Measurements from ENCODE around the gene IGF1R. TPM values are rescaled to one million over a fixed set of nuclear protein-coding genes. Genes with fewer than 3 reads are reported as not detected.
A peak's percentile ranks its signal among the peaks of the same experiment; 100 is the strongest.

Gene IGF1R
- total and polyA plus RNA-seq, 2 of the 13 experiments (the other 11 are each of a cell fraction or from before 2014, with no cell fraction given) = 15.9 to 18.4 TPM

GRCh38 chr15:98812716-98813446, 164.5 kb downstream of the IGF1R start (continued):
- TF ChIP-seq, protein P1, sequence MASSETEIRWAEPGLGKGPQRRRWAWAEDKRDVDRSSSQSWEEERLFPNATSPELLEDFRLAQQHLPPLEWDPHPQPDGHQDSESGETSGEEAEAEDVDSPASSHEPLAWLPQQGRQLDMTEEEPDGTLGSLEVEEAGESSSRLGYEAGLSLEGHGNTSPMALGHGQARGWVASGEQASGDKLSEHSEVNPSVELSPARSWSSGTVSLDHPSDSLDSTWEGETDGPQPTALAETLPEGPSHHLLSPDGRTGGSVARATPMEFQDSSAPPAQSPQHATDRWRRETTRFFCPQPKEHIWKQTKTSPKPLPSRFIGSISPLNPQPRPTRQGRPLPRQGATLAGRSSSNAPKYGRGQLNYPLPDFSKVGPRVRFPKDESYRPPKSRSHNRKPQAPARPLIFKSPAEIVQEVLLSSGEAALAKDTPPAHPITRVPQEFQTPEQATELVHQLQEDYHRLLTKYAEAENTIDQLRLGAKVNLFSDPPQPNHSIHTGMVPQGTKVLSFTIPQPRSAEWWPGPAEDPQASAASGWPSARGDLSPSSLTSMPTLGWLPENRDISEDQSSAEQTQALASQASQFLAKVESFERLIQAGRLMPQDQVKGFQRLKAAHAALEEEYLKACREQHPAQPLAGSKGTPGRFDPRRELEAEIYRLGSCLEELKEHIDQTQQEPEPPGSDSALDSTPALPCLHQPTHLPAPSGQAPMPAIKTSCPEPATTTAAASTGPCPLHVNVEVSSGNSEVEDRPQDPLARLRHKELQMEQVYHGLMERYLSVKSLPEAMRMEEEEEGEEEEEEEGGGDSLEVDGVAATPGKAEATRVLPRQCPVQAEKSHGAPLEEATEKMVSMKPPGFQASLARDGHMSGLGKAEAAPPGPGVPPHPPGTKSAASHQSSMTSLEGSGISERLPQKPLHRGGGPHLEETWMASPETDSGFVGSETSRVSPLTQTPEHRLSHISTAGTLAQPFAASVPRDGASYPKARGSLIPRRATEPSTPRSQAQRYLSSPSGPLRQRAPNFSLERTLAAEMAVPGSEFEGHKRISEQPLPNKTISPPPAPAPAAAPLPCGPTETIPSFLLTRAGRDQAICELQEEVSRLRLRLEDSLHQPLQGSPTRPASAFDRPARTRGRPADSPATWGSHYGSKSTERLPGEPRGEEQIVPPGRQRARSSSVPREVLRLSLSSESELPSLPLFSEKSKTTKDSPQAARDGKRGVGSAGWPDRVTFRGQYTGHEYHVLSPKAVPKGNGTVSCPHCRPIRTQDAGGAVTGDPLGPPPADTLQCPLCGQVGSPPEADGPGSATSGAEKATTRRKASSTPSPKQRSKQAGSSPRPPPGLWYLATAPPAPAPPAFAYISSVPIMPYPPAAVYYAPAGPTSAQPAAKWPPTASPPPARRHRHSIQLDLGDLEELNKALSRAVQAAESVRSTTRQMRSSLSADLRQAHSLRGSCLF (CRISPR knock-in tag; IDR thresholded peaks at IDR 0.05; ENCODE audit: borderline replicate concordance) = no peak
- TF ChIP-seq BCL6 (CRISPR knock-in tag; IDR thresholded peaks at IDR 0.05) (peak; percentile 93), HNF4G (IDR thresholded peaks at IDR 0.05; ENCODE audit: borderline replicate concordance, low read depth, low read length) (no peak), HNF4G (CRISPR knock-in tag; IDR thresholded peaks at IDR 0.05; ENCODE audit: borderline replicate concordance, low read depth) (no peak), HMG20B (CRISPR knock-in tag; conservative IDR thresholded peaks at IDR 0.05) (peak; percentile 67; the same call in 1 of the 2 replicates), ZNF280D (CRISPR knock-in tag; IDR thresholded peaks at IDR 0.05) (no peak), YEATS2 (CRISPR knock-in tag; IDR thresholded peaks at IDR 0.05; ENCODE audit: borderline replicate concordance) (no peak; the same call in 1 of the 2 replicates), ETV5 (CRISPR knock-in tag; IDR thresholded peaks at IDR 0.05; ENCODE audit: borderline replicate concordance) (peak; percentile 97), ZNF775 (CRISPR knock-in tag; IDR thresholded peaks at IDR 0.05; ENCODE audit: borderline replicate concordance) (no peak)
- TF ChIP-seq, protein P2, sequence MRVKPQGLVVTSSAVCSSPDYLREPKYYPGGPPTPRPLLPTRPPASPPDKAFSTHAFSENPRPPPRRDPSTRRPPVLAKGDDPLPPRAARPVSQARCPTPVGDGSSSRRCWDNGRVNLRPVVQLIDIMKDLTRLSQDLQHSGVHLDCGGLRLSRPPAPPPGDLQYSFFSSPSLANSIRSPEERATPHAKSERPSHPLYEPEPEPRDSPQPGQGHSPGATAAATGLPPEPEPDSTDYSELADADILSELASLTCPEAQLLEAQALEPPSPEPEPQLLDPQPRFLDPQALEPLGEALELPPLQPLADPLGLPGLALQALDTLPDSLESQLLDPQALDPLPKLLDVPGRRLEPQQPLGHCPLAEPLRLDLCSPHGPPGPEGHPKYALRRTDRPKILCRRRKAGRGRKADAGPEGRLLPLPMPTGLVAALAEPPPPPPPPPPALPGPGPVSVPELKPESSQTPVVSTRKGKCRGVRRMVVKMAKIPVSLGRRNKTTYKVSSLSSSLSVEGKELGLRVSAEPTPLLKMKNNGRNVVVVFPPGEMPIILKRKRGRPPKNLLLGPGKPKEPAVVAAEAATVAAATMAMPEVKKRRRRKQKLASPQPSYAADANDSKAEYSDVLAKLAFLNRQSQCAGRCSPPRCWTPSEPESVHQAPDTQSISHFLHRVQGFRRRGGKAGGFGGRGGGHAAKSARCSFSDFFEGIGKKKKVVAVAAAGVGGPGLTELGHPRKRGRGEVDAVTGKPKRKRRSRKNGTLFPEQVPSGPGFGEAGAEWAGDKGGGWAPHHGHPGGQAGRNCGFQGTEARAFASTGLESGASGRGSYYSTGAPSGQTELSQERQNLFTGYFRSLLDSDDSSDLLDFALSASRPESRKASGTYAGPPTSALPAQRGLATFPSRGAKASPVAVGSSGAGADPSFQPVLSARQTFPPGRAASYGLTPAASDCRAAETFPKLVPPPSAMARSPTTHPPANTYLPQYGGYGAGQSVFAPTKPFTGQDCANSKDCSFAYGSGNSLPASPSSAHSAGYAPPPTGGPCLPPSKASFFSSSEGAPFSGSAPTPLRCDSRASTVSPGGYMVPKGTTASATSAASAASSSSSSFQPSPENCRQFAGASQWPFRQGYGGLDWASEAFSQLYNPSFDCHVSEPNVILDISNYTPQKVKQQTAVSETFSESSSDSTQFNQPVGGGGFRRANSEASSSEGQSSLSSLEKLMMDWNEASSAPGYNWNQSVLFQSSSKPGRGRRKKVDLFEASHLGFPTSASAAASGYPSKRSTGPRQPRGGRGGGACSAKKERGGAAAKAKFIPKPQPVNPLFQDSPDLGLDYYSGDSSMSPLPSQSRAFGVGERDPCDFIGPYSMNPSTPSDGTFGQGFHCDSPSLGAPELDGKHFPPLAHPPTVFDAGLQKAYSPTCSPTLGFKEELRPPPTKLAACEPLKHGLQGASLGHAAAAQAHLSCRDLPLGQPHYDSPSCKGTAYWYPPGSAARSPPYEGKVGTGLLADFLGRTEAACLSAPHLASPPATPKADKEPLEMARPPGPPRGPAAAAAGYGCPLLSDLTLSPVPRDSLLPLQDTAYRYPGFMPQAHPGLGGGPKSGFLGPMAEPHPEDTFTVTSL (CRISPR knock-in tag; IDR thresholded peaks at IDR 0.05; ENCODE audit: borderline replicate concordance) = peak; percentile 88
- TF ChIP-seq, protein P3, sequence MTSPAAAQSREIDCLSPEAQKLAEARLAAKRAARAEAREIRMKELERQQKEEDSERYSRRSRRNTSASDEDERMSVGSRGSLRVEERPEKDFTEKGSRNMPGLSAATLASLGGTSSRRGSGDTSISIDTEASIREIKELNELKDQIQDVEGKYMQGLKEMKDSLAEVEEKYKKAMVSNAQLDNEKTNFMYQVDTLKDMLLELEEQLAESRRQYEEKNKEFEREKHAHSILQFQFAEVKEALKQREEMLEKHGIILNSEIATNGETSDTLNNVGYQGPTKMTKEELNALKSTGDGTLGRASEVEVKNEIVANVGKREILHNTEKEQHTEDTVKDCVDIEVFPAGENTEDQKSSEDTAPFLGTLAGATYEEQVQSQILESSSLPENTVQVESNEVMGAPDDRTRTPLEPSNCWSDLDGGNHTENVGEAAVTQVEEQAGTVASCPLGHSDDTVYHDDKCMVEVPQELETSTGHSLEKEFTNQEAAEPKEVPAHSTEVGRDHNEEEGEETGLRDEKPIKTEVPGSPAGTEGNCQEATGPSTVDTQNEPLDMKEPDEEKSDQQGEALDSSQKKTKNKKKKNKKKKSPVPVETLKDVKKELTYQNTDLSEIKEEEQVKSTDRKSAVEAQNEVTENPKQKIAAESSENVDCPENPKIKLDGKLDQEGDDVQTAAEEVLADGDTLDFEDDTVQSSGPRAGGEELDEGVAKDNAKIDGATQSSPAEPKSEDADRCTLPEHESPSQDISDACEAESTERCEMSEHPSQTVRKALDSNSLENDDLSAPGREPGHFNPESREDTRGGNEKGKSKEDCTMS (CRISPR knock-in tag; conservative IDR thresholded peaks at IDR 0.05) = no peak
